GM19238 (cell line): Measurements from ENCODE around the gene CLEC3B.
"Not testable (repeated sequence)": the region's sequence is repeated elsewhere in the genome, so short reads cannot be mapped to it uniquely, and the experiment has no call there.

Experiments
- DNase-seq: peaks from one replicate; pipeline ENCODE4 v3.0.0; 2011; ENCODE audit warnings: low spot score; ENCODE audit not compliant: insufficient read length

The CLEC3B gene

DNA sequence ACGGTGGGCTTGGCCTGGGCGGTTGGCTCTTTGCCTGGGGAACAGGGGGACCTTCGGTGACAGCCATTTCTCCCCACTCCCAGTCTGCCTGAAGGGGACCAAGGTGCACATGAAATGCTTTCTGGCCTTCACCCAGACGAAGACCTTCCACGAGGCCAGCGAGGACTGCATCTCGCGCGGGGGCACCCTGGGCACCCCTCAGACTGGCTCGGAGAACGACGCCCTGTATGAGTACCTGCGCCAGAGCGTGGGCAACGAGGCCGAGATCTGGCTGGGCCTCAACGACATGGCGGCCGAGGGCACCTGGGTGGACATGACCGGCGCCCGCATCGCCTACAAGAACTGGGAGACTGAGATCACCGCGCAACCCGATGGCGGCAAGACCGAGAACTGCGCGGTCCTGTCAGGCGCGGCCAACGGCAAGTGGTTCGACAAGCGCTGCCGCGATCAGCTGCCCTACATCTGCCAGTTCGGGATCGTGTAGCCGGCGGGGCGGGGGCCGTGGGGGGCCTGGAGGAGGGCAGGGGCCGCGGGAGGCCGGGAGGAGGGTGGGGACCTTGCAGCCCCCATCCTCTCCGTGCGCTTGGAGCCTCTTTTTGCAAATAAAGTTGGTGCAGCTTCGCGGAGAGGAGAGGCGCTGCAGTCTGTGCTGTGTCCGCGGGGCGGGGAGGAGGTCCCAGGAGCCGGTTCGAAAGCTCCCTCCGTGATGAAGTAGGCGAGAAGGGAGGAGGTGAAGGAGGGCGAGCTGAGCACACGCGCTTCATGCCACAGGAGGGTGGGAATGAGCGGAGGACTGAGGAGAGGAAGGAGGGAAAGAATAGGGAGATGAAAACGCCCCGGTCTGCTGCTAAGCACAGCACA lies 9.6 kb downstream of the CLEC3B start:
- DNase-seq, result no peak

DNA sequence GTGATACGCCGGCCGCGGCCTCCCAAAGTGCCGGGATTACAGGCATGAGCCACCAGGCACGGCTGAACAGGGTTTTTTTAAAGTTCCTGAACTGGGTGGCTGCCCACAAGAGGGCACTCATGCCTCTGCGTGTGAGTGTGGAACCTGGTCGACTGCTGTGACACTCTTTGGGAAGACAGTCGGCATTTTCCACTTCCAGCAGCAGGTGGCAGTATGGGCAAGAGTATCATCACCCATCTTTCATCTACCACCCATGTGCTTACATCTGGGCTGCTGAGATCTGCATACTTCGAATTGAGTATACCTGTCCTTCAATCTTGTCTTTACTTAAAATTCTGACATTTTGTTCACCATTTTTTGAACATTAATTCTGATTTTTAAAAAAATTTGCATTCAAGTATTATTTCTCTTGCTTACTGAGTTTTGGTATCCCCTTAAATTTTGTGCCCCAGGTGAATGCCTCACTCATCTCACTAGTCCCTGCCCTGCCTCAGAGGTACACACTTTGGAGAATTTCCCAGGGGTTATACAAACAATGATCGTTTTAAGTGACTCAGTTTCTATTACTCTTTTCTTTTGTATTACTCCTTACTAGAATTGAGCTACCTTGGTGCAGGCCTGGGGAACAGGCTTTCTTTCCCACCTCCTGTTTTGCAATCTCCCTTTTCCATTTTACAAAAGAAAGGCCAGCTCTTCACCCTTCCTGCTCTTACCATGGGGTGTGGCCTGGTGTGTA lies 11.8 kb downstream of the CLEC3B start:
- peak; percentile 87 for DNase-seq

DNA sequence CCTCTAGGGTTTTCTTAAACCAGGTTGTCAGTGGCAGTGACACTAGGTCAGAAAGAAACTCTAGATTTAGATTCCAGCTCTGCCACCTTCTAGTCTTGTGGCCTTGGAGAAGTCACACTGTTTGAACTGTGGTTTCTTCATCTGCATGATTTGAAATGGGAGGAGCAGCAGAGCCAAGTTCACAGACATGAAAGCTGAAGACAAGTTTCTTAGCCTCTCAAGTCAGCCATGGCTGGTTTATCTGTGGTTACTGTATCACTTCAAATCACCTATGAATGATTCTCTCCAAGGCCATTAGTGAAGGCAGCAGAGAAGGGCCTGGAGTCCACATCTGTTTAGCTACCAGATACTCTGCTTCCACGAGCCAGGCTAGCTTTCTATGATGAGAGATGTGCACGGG lies 15.6 kb downstream of the CLEC3B start:
- DNase-seq, result no peak

DNA sequence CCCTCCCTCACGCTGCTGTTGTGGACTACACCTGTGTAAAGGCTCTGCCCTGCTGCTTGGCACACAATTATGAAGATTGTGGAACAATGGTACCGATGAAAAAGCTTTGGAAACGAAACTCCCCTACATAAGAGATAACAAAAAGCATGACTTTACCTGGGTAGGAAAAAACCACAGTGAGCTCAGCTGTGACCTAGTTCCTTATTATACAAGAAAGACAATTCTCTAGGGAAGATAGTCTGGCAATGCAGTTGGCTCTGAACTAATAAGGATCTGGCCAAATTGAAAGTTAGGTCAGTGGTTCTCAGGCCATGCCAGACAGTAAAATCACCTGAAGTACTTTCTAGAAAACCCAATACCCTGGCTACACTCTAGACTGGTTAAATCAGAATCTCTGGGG lies 16.1 kb downstream of the CLEC3B start:
- no peak for DNase-seq

DNA sequence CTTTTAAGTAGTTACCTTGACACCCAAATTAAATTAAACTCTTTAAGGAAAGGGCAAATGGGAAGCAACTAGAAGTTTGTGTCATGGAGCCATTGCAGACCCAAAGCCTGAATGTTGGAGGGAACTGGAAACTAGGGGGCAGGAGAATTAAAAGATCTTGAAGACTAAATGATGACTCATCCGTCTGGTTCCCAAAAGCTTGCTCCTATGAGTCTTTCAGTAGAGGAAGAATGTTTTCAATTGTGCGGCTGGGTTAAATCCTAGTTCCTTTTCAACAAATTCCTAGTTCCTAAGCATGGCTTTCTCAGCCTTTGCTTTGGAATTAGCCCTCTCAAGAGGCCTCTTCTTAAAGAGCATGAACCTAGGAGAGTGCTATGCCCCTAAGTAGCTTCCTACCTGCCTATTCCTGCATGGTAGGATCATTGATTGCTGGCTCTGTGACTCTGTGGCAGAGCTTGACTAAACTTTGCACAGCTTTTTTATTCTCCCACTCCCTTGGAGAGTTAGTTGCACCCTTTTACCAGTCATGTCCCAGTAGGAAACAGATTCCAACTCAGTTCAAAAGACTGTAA lies 17.7 kb downstream of the CLEC3B start:
- DNase-seq, result no peak

DNA sequence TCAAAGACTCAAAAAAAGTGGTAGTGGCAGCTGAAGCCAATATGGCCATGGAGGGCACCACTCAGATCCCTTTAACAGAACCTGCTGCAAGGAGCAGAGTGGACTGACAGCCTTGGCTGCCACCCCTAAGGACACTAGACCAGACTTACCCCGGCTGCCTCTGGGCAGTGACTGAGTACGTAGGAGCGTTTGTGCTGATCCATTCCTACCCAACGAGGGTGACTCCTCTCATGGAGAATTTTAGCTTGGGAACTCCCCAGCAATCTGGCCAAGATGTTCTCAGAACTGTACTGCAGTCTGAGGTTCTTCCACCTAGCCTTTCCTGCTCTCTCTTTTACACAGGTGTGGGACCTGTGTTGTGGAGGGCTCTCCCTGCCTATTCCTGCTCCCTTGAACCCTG lies 22.1 kb downstream of the CLEC3B start:
- no peak for DNase-seq

DNA sequence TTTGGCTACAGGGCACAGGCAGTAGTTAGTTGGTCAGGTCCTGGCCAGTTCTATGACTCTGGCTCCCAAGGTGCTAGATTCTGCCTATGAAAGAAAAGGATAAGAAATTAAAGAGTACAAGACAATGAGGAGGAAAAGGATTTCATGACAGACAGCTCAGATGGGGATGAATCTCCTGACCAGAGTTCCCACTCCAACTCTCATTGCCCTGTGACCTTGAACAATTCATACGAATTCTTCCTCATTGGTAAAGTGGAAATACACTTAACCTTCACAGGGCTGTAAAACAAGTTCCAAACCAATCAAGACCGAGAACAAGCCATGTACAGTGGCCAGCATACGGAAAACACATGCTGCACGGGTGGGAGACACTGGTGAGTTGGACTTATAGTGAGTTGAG lies 23.7 kb downstream of the CLEC3B start:
- no peak for DNase-seq

DNA sequence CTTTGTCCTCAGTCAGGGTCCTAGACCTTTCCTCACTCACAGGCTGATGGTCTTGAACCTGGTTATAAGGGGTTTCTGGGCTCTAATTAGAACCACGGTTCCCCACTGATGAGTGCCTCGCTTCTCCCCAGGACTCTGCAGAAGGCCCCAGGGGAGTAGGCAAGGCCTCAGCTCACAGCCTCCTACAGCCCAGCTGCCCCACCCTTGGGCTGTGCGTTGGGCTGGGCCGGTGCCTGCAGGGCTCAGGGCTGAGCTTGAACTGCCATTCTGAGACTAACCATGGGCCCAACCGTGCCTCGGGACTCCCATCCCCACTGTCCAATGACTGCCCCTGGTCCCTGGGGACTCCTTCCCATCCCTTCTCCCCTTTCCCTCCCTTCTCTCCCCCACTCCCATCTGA lies 25.6 kb downstream of the CLEC3B start:
- DNase-seq, result no peak

DNA sequence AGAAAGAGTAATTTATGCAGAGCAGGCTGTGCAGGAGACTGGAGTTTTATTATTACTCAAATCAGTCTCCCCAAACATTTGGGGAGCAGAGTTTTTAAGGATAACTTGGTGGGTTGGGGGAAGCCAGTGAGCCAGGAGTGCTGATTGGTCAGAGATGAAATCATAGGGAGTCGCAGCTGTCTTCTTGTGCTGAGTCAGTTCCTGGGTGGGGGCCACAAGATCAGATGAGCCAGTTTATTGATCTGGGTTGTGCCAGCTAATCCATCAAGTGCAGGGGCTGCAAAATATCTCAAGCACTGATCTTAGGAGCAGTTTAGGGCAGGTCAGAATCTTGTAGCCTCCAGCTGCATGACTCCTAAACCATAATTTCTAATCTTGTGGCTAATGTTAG lies 27.7 kb downstream of the CLEC3B start:
- not testable (repeated sequence) for DNase-seq

DNA sequence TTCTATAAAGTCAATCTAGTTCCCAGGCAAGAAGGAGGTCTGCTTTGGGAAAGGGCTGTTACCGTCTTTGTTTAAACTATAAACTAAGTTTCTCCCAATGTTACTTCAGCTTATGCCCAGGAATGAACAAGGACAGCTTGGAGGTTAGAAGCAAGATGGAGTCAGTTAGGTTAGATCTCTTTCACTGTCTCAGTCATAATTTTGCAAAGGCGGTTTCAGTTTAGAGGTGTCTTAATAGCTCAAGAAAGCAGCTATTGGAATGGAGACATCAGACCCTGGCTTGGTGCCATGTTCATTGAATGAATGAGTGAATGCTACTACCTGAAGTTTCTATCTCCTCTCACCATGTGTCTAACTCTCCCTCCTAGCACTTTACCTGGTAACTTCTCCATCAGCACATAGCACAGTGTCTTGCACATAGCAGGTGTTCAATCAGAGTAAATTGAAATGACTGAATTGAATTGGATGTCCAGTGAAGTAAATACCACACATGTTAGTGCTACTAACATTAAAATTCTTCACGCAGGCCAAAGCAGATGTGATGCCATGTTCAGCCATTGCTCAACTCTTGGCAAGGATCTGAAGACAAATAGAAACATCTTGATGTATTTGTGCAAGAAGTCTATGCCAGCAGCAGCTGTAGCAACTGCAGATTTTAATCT lies 28.2 kb downstream of the CLEC3B start:
- DNase-seq, result no peak

DNA sequence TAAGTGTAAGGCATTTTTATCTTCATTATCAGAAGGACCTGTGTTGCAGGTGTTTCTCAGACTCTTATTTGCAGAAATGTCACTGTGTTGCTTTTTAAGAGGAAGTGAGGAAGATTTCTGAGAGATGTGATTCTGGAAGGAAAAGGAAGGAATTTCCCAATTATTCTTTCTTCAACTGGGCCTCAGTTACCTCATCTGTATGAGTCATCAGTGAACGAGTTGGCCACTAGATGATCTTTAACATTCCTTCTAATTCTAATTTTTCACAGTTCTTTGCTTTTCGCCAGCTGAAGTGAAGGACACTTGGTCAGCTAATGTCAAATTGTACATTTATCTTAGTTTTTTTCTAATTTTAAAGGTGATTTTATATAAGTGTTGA lies 28.9 kb downstream of the CLEC3B start:
- no peak for DNase-seq

DNA sequence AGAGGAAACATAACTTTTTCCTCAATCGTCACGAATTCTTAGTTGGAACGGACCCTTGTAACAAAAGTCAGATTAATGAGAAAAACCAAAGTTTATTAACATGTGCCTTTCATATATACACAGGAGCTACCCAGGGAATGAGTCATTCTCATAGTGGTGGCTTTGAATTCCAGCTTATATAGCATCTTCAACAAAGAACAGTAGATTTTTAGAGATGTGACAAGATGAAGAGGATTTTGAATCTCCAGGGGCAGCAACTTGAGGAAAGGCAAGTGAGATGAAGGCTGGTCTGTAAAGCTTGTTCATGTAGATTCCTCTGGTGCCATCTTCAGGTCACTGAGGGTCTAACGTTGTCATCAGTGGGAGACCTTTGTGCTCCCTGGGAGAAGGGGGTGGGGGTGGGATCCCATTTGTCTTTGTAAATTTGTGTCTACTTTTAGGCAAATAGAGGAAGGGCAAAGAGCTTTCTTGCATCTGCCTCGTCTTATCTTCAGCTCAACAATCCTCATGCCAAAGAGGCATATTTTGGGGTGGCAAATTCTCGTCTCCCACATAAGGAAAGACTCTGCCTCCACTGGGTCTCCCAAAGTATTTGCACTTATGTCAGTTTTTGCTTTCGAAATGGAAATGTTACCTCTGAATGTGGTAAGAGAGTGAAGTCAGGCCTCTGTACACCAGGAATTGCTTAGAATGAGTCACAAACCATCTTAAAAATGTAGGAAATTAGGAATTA lies 29.5 kb downstream of the CLEC3B start:
- no peak for DNase-seq

DNA sequence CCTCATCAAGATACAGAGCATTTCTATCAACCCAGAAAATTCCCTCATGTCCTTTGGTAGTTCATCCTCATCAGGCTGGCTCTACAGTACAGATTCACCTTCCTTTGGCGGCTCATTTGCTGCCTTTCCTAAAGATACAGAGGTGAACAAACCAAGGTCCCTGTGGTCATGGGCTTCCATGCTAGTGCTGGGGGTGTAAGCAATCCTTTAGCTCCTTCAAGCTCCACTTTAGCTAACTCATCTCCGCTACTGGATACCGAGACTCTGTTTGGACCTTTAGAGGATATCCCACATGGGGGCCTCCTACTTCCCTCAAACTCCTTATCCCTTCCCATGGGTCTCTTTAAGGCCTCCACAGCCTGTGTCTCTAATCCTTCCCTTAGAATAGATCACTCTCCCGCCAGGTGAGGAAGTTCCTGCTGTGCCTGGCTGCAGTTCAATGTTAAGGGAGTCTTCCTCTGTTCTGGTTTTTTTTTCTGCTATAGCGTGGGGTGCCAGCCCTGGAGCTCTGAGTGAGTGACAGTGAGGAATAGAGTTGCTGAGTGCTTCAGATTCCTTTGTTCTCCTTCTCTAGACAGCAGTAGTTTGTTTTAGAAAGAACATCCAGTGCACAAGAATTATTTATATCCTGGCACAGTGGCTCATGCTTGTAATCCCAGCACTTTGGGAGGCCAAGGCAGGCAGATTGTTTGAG lies 30.7 kb downstream of the CLEC3B start:
- DNase-seq, result no peak

DNA sequence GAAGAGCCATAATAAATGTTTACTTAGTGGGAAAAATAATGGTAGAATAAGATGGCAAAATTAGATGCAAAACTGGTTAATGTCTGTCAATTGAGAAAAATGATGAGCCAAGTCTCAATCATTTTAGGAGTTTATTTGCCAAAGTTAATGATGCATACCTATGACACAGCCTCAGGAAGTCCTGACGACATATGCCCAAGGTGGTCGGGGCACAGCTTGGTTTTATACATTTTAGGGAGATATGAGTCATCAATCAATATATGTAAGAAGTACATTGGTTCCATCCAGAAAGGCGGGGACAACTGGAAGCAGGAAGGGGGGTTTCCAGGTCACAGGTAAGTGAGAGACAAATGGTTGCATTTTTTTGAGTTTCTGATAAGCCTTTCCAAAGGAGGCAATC lies 31.5 kb downstream of the CLEC3B start:
- no peak for DNase-seq

DNA sequence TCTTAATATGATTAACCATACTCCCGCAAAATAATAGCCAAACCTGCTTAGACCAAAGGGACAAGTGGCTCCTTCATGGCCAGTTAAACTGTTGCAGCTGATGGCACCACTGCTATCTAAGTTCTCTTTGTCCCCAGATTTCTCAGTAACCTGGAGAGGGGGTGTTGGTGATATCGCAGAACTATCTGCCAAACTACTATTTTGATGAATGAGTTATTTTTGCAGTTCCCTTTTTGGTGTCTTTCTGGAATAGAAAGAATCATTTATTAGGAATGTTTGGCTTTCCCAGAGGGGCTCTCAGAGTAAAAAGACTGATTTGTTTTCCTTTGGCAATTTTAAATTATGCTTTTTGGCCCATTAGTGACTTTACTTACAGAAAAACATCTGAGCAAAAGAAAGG lies 33.0 kb downstream of the CLEC3B start:
- no peak for DNase-seq

DNA sequence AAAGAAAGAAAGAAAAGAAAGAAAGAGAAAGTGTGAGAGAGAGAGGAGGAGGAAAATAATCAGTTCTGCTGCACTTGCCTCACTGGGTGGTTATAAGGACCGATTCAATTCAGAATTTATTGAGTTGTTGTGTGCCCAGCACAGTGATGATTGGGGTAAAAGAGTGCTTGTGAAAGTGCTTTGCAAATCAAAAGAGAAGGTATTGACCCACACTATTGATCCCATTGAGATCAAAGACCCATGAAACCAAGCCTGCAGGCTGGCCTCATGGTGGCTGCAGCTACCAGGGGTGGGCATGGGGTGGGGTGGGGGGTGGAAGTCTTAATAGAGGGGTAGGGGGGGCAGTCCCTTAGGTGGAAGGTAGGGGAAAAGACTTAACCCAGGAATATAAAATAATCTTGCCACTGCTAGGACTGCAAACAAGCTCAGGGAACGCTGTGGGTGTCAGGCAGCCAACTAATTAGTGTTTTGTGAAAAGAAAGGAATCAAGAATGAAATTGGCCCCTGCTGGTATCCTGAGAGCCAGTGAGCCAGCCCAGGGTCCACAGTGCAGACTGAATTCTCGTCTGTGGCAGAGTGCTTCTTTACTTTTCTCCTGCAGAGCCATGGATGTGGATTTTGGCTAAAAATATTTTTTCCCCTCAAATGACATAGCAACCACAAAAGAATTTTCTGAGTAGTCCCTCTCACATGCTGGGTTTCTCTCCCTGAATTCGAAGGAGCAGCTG lies 34.2 kb downstream of the CLEC3B start:
- no peak for DNase-seq

DNA sequence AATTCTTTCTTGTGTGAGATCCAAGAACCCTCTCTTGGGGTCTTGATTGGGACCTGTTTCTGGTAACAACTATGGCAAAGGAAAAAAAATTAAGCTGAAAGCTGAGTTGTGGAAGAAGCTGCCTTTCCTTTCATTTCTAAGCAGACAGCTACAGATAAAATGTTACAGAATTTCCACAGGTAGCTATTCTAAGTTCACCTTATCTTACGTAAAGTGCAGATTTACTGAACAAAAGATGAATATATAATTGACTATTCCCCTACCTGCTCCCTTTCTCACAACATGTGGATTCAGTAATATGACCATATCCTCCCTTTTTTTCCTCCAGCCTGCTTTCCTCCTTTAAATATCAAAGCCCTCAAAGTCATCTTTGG lies 36.6 kb downstream of the CLEC3B start:
- no peak for DNase-seq

DNA sequence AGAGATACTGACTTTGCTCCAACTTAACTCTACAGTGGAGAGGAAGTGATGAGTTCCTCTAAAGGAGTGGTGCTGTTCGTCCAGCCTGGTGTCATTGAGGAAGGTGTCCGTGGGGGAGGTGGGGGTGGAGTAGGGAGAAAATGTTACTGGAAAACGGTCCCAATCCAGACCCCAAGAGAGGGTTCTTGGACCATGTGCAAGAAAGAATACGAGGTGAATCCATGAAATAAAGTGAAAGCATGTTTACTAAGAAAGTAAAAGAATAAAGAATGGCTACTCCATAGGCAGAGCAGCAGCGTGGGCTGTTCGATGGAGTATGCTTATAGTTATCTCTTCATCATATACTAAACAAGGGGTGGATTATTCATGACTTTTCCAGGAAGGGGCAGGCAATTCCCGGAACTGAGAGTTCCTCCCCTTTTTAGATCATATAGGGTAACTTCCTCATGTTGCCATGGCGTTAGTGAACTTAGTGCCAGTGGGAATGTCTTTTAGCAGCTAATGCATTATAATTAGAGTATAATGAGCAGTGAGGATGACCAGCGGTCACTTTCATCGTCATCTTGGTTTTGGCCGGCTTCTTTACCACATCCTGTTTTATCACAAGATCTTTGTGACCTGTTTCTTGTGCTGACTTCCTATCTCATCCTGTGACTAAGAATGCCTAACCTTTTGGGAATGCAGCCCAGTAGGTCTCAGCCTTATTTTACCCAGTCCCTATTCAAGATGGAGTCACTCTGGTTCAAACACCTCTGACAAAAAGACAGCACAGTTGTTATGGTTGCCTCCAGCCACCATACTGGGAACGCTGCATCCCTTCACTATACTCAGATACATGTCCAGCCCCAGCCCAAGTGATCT lies 38.6 kb downstream of the CLEC3B start:
- no peak for DNase-seq

DNA sequence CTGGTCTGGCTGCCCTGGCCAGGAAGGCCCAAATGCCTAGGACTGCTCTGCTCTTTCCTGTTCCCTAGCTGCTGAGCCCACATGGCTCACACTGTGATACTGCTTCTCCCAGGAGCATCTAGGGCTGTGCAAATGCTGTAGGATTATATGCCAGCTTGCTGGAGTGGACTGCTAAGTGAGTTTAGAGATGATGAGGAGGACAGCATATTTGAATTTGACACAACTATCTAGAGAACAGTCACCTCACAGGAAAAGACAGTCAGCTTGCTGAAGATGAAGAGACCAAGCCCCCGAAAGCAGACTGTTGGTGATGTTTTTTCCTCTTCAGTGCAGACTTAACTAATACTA lies 39.2 kb downstream of the CLEC3B start:
- no peak for DNase-seq
